Glutamatergic neuron (in vitro differentiated cells): ENCODE measurements around the gene GSG1L. TPM values are rescaled to one million over a fixed set of nuclear protein-coding genes. Genes with fewer than 3 reads are reported as not detected.

Source experiments
- DNase-seq: peaks from one replicate; pipeline ENCODE4 v3.0.0; 2022
- H3K27ac Mint-ChIP-seq: one replicate; pipeline ENCODE4 v1.8.0; 2020; ENCODE audit warnings: mild to moderate bottlenecking, mixed read lengths, inconsistent platforms; ENCODE audit not compliant: unreplicated experiment
- H3K27me3 Mint-ChIP-seq: one replicate; pipeline ENCODE4 v1.8.0; 2020; ENCODE audit warnings: mild to moderate bottlenecking, moderate library complexity, mixed read lengths, inconsistent platforms; ENCODE audit not compliant: unreplicated experiment
- H3K36me3 Mint-ChIP-seq: one replicate; pipeline ENCODE4 v1.8.0; 2020; ENCODE audit warnings: mild to moderate bottlenecking, mixed read lengths, inconsistent platforms; ENCODE audit not compliant: unreplicated experiment
- H3K4me1 Mint-ChIP-seq: one replicate; pipeline ENCODE4 v1.8.0; 2020; ENCODE audit warnings: mild to moderate bottlenecking, low read depth, mixed read lengths, inconsistent platforms; ENCODE audit not compliant: unreplicated experiment
- H3K4me3 Mint-ChIP-seq: one replicate; pipeline ENCODE4 v1.8.0; 2020; ENCODE audit warnings: mild to moderate bottlenecking, mixed read lengths, inconsistent platforms; ENCODE audit not compliant: unreplicated experiment
- H3K9me3 Mint-ChIP-seq: one replicate; pipeline ENCODE4 v1.8.0; 2020; ENCODE audit warnings: mild to moderate bottlenecking, moderate library complexity, mixed read lengths, inconsistent platforms; ENCODE audit not compliant: unreplicated experiment
- total RNA-seq: library from RNA; stranded (reverse); fragmentation: NEBNext Ultra II Directional; extraction: Animal tissue kit (Norgen Biotek cat#: 25700); gene quantifications from one replicate; pipeline ENCODE4 v1.2.1, GENCODE V29; 2021; ENCODE audit not compliant: unreplicated experiment
- TF ChIP-seq, protein P1 (sequence below): fragments of 200-600 bp; sonication (generic); IDR thresholded peaks from one replicate; pipeline ENCODE4 v1.5.0; 2021; ENCODE audit not compliant: partially characterized antibody, unreplicated experiment

GSG1L gene
- total RNA-seq, 1 donor from 2014 or later, result 0.91 TPM

DNA sequence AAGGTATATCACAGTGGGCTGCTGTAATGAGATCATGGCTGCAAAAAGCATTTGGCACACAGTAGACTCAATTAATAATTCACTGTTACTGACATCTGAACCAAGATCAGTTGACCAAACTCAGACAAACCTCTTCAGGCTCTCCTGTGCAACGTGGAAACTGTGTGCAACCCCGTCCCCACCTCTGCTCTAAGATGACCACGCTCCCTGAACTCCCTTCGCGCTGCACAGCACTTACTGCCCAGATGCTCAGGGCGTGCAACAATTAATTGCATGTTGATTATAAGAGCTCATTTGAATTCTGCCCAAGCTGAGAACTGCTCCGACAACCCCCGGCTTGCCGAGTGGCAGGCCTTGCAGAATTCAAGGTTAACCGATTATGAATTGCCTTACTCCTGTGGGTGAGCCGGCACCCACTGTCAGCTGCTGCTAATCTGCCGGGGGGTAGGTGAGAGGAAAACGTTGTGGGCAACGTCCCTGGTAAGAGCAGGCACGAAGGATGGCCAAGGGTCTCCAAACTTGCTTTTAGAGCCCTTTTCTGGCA, 1.3 kb upstream of the GSG1L start:
- no peak for DNase-seq
- TF ChIP-seq, protein P1, sequence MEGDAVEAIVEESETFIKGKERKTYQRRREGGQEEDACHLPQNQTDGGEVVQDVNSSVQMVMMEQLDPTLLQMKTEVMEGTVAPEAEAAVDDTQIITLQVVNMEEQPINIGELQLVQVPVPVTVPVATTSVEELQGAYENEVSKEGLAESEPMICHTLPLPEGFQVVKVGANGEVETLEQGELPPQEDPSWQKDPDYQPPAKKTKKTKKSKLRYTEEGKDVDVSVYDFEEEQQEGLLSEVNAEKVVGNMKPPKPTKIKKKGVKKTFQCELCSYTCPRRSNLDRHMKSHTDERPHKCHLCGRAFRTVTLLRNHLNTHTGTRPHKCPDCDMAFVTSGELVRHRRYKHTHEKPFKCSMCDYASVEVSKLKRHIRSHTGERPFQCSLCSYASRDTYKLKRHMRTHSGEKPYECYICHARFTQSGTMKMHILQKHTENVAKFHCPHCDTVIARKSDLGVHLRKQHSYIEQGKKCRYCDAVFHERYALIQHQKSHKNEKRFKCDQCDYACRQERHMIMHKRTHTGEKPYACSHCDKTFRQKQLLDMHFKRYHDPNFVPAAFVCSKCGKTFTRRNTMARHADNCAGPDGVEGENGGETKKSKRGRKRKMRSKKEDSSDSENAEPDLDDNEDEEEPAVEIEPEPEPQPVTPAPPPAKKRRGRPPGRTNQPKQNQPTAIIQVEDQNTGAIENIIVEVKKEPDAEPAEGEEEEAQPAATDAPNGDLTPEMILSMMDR, result no peak
- peaks cover 4% of the 10 kb centered on the region for H3K9me3 Mint-ChIP-seq
- H3K36me3 Mint-ChIP-seq, result no peaks in the 10 kb centered on the region
- no peak overlapping the region for H3K4me3 Mint-ChIP-seq
- peaks cover 23% of the 10 kb centered on the region for H3K27me3 Mint-ChIP-seq
- no peak overlapping the region for H3K27ac Mint-ChIP-seq
- H3K4me1 Mint-ChIP-seq, result no peaks in the 10 kb centered on the region

DNA sequence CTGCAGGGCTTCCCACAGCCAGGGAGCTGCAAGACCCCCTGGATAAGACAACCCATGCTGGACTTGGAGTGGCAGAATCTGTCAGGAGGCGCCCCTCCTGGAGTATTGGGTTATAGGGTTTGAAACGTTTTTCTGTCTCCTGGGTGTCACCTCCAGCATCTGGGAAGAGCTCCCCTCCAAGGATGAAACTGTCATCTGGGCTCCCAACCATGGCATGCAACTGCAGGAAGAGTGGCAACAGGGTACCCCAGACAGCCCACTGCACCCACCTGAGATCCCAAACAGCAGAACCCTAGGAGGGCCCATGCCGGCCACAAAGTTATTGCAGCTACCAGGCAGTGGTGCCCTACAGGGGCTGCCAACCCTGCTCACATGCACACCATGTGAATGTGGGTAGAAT, 636 bp upstream of the GSG1L start:
- DNase-seq, result no peak
- Mint-ChIP-seq H3K27me3 (peaks cover 24% of the 10 kb centered on the region), H3K27ac (no peak overlapping the region), H3K4me3 (no peak overlapping the region), H3K9me3 (peaks cover 4% of the 10 kb centered on the region), H3K36me3 (no peaks in the 10 kb centered on the region), H3K4me1 (no peaks in the 10 kb centered on the region)
- TF ChIP-seq, protein P1, result no peak

DNA sequence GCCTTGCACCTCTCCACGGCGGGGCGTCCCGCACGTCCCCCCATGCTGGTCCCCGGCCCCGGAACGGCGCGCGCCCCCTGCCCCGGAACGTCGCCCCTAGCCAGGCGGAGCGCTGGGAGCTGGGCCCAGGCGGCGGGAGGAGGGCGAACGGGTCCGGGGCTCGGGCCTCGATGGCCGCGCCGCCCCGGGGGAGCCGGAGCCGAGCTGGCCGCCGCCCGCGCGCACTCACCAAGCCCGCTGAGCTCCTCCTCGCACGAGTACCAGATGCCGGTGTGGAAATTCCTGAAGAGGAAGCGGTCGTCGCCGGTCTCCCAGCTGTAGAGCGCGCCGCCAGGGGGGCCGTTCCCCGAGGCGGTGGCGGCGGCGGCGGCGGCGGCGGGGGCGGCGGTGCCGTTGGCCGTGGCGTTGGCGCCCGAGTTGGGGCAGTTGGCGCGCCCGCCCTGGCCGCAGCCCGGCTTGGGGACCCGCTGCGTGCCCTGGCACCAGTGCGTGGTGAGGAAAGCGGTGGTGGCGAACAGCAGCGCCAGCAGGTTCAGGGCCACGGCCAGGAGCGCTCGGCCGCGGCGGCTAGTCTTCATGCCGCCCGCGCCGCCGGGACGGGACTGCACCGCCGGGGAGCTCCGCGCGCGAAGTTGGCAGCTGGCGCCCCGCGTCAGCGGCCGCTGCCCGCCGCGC, 530 bp downstream of the GSG1L start:
- TF ChIP-seq, protein P1, result no peak
- Mint-ChIP-seq H3K9me3 (peaks cover 4% of the 10 kb centered on the region), H3K27me3 (peaks cover 23% of the 10 kb centered on the region), H3K4me1 (no peaks in the 10 kb centered on the region), H3K4me3 (no peak overlapping the region), H3K36me3 (no peaks in the 10 kb centered on the region), H3K27ac (no peak overlapping the region)
- peak; percentile 40 for DNase-seq

DNA sequence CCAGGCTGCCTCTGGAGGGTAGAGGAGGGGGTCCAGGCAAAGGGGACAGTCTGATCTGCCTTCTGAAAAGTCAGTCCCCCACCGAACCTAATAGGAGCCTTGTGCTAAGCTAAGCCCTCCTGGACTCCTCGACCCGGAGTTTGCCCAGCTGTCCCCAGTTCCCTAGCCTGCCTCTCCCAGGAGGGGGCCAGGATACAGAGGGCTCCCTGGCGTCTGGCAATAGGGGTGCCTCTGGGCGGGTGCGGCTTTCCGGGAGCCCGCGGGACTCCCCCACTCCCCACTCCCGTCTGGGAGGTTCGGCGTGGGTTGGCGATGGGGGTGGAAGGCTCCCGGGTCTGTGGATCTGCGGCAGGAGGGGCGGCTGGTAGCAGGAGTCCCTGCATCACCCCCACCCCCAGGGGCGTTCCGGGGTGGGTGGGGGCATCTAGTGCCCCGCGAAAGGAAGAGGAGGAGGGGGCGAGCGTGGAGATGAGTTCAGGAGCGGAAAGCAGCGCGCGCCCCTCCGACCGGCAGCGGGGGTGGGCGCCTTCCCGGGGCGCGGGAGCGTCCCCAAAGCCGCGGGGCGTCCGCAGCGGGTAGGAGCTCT, 1.2 kb downstream of the GSG1L start:
- Mint-ChIP-seq H3K9me3 (peaks cover 4% of the 10 kb centered on the region), H3K4me3 (no peak overlapping the region), H3K36me3 (no peaks in the 10 kb centered on the region)

More for the DNA sequence above, 1.2 kb downstream of the GSG1L start:
- DNase-seq, result no peak
- TF ChIP-seq, protein P1, result no peak
- H3K27me3 Mint-ChIP-seq, result peaks cover 19% of the 10 kb centered on the region
- no peak overlapping the region for H3K27ac Mint-ChIP-seq
- no peaks in the 10 kb centered on the region for H3K4me1 Mint-ChIP-seq
